ENCODE data around the gene ZSWIM4. TPM values are rescaled to one million over a fixed set of nuclear protein-coding genes. Genes with fewer than 3 reads are reported as not detected.
"Not testable (repeated sequence)": the region's sequence is repeated elsewhere in the genome, so short reads cannot be mapped to it uniquely, and the experiment has no call there.

The ZSWIM4 gene
- polyA plus RNA-seq, 1 of the 3 experiments (the other 2 are of a cell fraction), result 4.7 TPM

DNA sequence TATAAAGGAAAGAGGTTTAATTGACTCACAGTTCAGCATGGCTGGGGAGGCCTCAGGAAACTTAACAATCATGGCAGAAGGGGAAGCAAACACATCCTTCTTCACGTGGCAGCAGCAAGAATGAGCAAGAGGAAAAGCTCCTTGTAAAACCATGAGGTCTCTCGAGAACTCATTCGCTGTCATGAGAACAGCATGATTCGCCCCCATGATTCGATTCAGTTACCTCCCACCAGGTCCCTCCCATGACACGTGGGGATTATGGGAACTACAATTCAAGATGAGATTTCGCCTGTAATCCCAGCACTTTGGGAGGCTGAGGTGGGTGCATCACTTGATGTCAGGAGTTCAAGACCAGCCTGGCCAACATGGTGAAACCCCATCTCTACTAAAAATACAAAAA is 41.6 kb upstream of the ZSWIM4 start:
- H3K9me3 ChIP-seq; H3K4me2 ChIP-seq; H4K20me1 ChIP-seq (ENCODE audit: insufficient read depth); H3K9ac ChIP-seq; H2AFZ ChIP-seq (ENCODE audit: low read depth); DNase-seq; H3K9me2 ChIP-seq; H3K27ac ChIP-seq (ENCODE audit: low read depth in 2 of 2, low read length in 1 of 2); CTCF ChIA-PET; H3K4me3 ChIP-seq (ENCODE audit: low read depth in 2 of 2, low read length in 1 of 2); H3K27me3 ChIP-seq (ENCODE audit: insufficient read depth); H3F3A ChIP-seq (replicated peaks; ENCODE audit: insufficient read depth); H3K4me1 ChIP-seq (ENCODE audit: control insufficient read depth in 1 of 2, insufficient read depth in 2 of 2, low read depth in 1 of 2, low read length in 1 of 2); POLR2A ChIA-PET: not testable (repeated sequence)
- Histone ChIP-seq H3K79me2 (ENCODE audit: insufficient read depth) (peaks cover 23% of the 10 kb centered on the region), H3K36me3 (replicated peaks in 1 of 2; ENCODE audit: control insufficient read depth in 1 of 2, insufficient read depth in 2 of 2, low read length in 1 of 2) (peaks cover 37 to 49% of the 10 kb centered on the region in 2 experiments)
- WGBS (ENCODE audit: low lambda C conversion rate), result 85% methylated on average over 7 of the region's 7 CpGs

DNA sequence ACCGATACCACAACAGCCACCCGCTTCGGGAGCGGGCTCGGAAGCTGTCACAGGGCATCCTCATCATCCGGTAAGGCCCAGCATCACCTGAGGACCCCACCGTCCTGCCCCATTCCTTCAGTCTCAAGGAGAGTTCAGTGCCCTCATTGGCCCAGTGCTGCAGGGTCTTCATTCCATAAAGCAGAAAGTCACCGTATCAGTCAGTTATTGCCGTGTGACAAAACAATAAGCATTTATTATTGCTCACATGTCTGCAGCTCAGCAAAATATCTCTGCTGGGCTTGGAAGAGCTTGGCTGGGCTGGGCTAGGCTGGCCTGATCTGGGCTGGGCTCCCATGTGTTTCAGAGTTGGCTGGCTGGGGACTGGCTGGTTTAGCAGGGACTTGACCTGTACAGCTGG is 39.0 kb upstream of the ZSWIM4 start:
- Histone ChIP-seq H3K4me1 (ENCODE audit: control insufficient read depth in 1 of 2, insufficient read depth in 2 of 2, low read depth in 1 of 2, low read length in 1 of 2) (no peaks in the 10 kb centered on the region), H3F3A (replicated peaks; ENCODE audit: insufficient read depth) (no peaks in the 10 kb centered on the region), H3K36me3 (replicated peaks in 1 of 2; ENCODE audit: control insufficient read depth in 1 of 2, insufficient read depth in 2 of 2, low read length in 1 of 2) (peaks cover 46 to 61% of the 10 kb centered on the region in 2 experiments), H3K79me2 (ENCODE audit: insufficient read depth) (no peaks in the 10 kb centered on the region), H3K27me3 (ENCODE audit: insufficient read depth) (no peaks in the 10 kb centered on the region), H3K27ac (ENCODE audit: low read depth in 2 of 2, low read length in 1 of 2) (no peak overlapping the region), H2AFZ (ENCODE audit: low read depth) (no peak overlapping the region), H3K9me2 (no peaks in the 10 kb centered on the region), H4K20me1 (ENCODE audit: insufficient read depth) (no peaks in the 10 kb centered on the region), H3K4me2 (no peak overlapping the region), H3K9me3 (no peaks in the 10 kb centered on the region), H3K9ac (no peak overlapping the region), H3K4me3 (ENCODE audit: low read depth in 2 of 2, low read length in 1 of 2) (no peak overlapping the region)
- 100% methylated on average over 5 of the region's 9 CpGs for WGBS (ENCODE audit: low lambda C conversion rate)
- no peak for TF ChIP-seq JUND (IDR thresholded peaks at IDR 0.05)
- no peak for TF ChIP-seq RCOR1 (IDR thresholded peaks at IDR 0.05; ENCODE audit: low read length)
- no peak for TF ChIP-seq EZH2phosphoT487 (IDR thresholded peaks at IDR 0.05; ENCODE audit: borderline replicate concordance, low read depth)
- TF ChIP-seq CTCF (IDR thresholded peaks at IDR 0.05), result no peak
- TF ChIP-seq MAX (IDR thresholded peaks at IDR 0.05; ENCODE audit: low read depth), result no peak
- TF ChIP-seq MXI1 (IDR thresholded peaks at IDR 0.05; ENCODE audit: low read depth, low read length), result no peak
- no peak for TF ChIP-seq SMC3 (IDR thresholded peaks at IDR 0.05; ENCODE audit: low read depth, low read length)
- TF ChIP-seq FOXJ3 (CRISPR knock-in tag; IDR thresholded peaks at IDR 0.05), result no peak
- no peak for TF ChIP-seq TCF12 (IDR thresholded peaks at IDR 0.05)
- no peak for TF ChIP-seq RAD21 (IDR thresholded peaks at IDR 0.05; ENCODE audit: low read length)
- no peak for TF ChIP-seq PBX3 (IDR thresholded peaks at IDR 0.05)
- TF ChIP-seq TEAD4 (IDR thresholded peaks at IDR 0.05; ENCODE audit: borderline replicate concordance, insufficient read depth), result no peak
- ChIA-PET CTCF (no interaction called here), POLR2A (interaction anchor here (1.0 kb wide), 1 partner anchor 8 kb away, joined by 3 read pairs; a partner anchor contains a TSS)
- DNase-seq, result no peak

Measured in SK-N-SH (cell line).